SK-N-MC (cell line): ENCODE data around the gene ADAM10.

Experiments
- EZH2 ChIP-seq: fragments of 200-600 bp; sonication (generic); IDR thresholded peaks from one replicate; pipeline ENCODE4 v1.6.1; 2017; ENCODE audit warnings: antibody characterized with exemption
- POLR2AphosphoS5 ChIP-seq: IDR thresholded peaks from 2 replicates; pipeline ENCODE4 v1.6.1; 2012; ENCODE audit warnings: mild to moderate bottlenecking, low read depth, low read length, borderline replicate concordance

GRCh38 chr15:58755956-58756355 lies 6.4 kb upstream of the ADAM10 start:
- TF ChIP-seq EZH2, result no peak
- TF ChIP-seq POLR2AphosphoS5, result no peak
